GM12878 (cell line): ENCODE results near the gene AMOTL1.
"Not testable (repeated sequence)": the region's sequence is repeated elsewhere in the genome, so short reads cannot be mapped to it uniquely, and the experiment has no call there.

Source experiments
- SREBF2 ChIP-seq: IDR thresholded peaks from 2 replicates; pipeline ENCODE4 v1.6.1; 2012; ENCODE audit warnings: mild to moderate bottlenecking, low read length
- TF ChIP-seq, protein P1 (sequence below): IDR thresholded peaks from 2 replicates; pipeline ENCODE4 v1.6.1; 2011; ENCODE audit warnings: mild to moderate bottlenecking, low read depth, low read length, moderate library complexity; ENCODE audit not compliant: insufficient replicate concordance
- TF ChIP-seq, protein P2 (sequence below): fragments of 450-650 bp; IDR thresholded peaks from 2 replicates; pipeline ENCODE4 v1.6.1; 2017; ENCODE audit warnings: antibody characterized with exemption, mild to moderate bottlenecking, moderate library complexity

DNA sequence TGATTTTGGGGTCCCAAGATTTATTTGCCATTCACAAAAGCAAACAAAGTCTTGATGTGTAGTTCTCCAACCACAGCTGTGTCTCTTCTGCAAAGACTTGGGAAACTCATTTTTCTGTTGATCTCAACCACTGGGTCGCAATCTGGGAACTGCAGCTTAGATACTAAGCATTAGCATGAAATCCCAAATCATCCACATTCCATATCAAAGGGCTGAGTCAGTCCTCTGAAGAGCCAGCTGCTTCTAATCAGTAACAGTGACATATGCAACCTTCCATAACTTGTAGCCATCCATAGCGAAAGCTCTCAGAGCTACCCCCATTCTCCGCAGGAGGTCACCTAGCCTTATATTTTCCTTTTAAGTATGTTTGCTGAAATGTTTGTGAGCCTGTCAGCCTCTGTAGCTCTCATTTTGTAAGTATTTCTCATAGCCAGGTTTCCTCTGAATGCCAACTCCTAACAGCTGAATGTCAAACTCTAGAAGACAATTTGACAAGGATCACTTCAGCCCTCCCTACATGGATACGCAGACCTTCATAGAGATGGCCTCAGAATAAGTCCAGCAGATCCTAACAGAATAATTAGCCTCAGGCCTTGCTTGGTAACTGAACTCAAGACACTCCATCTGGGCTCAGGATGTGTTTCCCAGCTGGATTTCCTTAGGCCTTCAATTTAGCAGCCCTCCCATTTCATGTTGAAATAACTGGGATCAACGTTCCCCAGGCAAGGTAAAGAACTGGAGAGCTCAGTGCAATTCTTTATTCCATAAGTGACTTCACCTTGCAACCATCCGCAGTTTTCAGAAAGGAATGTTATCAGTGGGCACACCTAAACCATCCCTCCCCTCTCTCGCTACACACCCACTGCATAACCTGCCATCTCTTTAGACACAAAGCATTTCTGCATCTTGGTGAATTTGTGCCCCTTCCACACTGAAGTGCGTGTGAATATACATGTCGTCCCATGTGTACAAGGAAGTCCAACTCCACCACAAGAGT is 44.9 kb downstream of the AMOTL1 start:
- TF ChIP-seq, protein P1, sequence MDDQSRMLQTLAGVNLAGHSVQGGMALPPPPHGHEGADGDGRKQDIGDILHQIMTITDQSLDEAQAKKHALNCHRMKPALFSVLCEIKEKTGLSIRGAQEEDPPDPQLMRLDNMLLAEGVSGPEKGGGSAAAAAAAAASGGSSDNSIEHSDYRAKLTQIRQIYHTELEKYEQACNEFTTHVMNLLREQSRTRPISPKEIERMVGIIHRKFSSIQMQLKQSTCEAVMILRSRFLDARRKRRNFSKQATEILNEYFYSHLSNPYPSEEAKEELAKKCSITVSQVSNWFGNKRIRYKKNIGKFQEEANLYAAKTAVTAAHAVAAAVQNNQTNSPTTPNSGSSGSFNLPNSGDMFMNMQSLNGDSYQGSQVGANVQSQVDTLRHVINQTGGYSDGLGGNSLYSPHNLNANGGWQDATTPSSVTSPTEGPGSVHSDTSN = not testable (repeated sequence)
- TF ChIP-seq, protein P2, sequence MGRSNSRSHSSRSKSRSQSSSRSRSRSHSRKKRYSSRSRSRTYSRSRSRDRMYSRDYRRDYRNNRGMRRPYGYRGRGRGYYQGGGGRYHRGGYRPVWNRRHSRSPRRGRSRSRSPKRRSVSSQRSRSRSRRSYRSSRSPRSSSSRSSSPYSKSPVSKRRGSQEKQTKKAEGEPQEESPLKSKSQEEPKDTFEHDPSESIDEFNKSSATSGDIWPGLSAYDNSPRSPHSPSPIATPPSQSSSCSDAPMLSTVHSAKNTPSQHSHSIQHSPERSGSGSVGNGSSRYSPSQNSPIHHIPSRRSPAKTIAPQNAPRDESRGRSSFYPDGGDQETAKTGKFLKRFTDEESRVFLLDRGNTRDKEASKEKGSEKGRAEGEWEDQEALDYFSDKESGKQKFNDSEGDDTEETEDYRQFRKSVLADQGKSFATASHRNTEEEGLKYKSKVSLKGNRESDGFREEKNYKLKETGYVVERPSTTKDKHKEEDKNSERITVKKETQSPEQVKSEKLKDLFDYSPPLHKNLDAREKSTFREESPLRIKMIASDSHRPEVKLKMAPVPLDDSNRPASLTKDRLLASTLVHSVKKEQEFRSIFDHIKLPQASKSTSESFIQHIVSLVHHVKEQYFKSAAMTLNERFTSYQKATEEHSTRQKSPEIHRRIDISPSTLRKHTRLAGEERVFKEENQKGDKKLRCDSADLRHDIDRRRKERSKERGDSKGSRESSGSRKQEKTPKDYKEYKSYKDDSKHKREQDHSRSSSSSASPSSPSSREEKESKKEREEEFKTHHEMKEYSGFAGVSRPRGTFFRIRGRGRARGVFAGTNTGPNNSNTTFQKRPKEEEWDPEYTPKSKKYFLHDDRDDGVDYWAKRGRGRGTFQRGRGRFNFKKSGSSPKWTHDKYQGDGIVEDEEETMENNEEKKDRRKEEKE = not testable (repeated sequence)
- not testable (repeated sequence) for TF ChIP-seq SREBF2
